HPDE6-E6E7 (cell line): Measurements from ENCODE around the gene SERINC5.
A peak's percentile ranks its signal among the peaks of the same experiment; 100 is the strongest.
"Not testable (repeated sequence)": the region's sequence is repeated elsewhere in the genome, so short reads cannot be mapped to it uniquely, and the experiment has no call there.

Experiments
- DNase-seq: peaks from one replicate; pipeline ENCODE4 v3.0.0; 2011; ENCODE audit warnings: missing footprints; ENCODE audit errors: extremely low spot score

SERINC5 gene

DNA sequence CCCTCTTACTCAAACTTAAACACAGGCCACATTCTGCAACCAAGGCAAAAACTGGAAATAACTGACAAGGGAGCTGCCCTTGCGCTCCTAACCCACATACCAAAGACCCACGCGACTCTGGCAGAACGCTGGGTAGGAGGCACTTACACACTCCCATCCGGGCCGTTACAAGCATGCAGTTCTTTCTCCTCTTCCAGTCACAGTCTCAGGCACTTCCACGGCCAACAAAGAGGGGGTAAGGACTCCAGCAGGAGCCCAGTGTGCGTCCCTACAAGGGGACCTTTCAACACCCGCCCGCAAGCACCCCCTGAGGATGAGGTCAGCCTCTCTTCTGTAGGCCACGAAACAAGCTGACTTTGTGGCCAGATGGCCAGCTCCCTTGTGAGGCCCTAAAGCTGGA, 57.4 kb downstream of the SERINC5 start:
- no peak for DNase-seq

DNA sequence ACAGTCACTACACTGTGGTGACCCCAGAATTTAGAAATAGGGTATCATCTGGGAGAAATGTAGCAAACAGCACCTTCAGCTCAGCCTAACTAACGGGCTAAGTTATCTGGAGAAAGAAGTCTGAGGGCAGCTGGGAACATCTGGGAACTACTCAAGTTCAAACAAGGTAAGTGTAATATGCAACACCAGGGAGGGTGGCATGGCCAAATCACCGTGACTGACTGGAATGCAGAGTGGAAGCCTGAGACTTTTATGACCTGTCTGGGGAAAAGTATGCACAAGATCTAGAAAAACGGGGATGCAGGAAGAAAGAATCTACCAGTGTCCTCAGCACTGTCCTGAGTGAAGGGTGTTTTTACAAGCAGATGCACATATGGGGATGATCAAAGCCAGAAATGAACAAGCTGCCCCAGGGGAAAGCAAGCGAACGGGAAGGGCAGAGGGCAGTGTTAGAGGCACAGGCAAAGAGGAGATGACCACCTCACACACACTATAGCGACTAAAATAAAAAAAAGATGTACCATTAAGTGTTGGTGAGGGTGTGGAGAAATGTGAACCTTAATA, 59.9 kb downstream of the SERINC5 start:
- DNase-seq, result no peak

DNA sequence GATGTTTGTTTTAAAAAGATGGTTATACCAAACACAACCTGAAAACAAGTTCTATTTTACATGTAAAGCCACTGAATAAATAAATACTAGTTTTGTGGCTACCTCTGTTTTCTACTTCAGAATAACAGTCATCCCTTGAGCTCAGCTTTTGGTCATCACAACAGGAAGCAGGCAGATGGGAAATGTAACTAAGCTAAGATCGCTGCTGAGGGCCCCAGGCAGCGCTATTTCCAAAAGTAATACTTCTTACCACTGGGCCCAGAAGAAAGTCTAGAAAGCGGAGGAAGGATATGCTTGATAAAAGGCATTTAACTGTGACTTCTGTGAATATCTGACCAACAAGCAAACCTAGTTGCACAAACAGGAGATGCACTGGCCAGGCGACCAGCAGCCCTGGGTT, 61.4 kb downstream of the SERINC5 start:
- DNase-seq, result no peak

DNA sequence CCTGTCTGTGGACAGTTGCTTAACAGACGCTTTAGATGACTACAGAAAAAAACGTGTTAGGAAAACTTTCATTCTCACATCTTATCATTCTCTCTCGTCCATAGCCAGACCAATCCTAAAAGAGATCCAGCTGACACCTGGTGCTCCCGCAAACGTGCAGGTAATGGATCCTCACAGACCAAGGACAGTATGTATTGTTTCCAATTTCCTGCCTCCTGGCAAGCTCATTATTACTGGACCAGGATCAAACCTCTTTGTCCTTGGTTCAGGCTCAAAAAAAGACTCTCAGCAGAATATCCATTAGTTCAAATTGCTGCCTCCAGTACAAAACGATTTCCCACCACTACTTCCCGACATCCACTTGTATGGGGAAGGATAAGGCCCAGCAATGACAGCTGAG, 62.4 kb downstream of the SERINC5 start:
- no peak for DNase-seq

DNA sequence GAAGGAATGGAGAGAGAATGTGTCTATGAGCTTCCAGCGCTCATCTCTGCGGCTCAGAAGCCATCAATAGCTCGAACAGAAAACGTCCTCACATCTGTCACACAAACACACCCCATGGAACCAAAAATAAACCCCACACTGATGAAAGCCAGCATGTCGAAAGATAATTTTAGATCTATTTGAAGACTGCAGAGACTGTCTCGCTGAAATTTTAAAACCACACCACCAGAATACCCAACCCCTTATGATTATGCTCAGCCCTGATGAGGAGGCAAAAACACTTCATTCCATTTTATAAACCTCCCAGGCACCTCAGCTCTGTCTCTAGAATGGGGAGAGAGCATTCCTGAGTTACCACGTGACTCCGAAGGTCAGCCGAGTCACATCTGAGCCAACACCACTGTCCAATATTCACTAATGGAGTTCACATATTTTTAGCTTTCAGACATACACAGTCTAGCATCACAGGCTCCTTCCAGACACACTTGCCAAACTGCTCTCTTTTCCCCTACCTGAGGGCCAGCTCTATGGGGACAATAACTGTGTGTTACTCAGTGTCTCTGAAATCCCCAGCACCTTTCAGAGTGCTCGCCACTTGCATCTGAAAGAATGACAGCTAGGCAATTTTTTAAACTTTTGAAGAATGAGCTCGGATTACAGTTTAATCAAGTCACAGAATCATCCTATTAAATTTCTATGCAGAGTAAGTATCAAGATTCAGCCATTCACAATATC, 63.2 kb downstream of the SERINC5 start:
- DNase-seq, result no peak

DNA sequence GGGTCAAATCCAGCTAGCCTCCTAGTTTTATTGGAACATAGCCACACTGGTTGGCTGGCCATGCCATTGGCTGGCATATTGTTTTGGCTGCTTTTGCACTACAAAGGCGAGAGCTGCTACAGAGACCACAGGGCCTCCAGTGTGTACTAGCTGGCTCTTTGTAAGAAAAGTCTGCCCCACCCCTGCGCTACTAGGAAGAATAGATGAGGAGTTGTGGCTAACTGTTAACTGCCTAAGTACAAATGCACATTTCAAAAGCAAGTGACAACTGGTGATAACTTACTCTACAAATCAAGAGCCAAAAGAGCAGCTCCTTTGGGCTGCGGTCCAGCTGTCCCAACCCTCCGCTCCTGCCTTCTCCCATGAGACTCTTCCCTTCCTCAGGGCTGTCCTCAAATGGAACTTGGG, 63.9 kb downstream of the SERINC5 start:
- DNase-seq, result no peak

DNA sequence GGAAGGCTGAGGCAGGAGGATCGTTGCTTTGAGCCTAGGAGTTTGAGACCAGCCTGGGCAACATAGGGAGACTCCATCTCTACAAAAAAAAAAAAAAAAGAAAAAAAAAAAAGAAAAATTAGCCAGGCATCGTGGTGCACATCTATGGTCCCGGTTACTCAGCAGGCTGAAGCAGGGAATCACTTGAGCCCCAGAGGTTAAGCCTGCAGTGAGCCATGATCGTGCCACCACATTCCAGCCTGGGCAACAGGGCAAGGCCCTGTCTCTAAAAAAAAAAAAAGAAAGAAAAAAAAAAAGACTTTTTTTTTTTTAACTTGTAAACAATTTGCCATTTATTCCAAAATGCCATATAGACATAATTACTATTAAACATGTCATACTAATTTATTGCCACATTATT, 64.5 kb downstream of the SERINC5 start:
- no peak for DNase-seq

DNA sequence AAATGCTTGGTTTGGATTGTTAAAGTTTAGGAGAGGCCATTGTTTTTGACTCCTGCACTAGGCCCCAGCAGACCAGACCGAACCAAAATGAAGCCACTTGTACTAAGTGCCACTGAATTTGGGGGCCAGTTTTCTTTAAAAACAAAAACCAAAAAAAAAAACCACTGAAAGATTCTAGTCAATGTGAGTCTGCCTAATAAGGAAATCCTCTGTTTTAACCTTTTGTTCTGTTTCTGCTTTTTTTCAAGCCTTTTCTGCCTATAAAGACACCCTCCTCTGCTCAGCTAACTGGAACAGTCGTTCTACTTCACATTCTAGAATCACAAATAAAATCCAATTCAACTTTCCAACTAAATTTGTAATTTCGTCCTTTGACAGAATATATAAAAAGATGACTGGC, 64.9 kb downstream of the SERINC5 start:
- no peak for DNase-seq

DNA sequence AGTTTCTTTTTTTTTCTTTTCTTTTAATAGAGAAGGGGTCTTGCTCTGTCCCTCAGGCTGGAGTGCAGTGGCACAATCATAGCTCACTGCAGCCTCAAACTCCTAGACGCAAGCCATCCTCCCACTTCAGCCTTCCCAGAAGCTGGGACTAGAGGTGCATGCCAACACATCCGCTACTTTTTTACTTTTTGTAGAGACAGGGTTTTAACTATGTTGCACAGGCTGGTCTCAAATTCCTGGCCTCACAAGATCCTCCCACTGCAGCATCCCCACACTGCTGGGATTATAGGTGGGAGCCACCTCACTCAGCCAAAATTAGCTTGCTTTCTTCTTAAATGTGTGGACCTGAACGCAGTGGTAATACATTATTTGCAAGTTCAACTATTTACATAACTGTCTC, 66.1 kb downstream of the SERINC5 start:
- no peak for DNase-seq

DNA sequence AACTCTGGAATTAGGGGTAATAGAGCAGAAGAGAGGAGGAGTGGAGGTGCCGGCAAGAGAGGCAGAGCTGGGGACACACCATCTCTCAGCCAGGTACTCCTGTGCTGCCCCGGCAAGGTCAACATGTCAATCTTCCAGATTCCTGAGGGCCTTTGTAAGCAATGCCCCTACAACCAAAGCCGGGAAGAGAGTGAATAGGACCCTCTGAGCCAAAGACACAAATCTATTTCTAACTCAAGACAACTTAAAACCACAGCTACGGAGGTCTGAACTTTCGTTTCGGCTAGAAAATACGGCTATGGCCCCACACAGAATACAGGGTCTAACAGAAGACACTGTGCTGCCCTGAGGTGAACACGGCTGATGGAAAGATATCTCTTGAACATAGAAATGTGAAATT, 66.6 kb downstream of the SERINC5 start:
- no peak for DNase-seq

DNA sequence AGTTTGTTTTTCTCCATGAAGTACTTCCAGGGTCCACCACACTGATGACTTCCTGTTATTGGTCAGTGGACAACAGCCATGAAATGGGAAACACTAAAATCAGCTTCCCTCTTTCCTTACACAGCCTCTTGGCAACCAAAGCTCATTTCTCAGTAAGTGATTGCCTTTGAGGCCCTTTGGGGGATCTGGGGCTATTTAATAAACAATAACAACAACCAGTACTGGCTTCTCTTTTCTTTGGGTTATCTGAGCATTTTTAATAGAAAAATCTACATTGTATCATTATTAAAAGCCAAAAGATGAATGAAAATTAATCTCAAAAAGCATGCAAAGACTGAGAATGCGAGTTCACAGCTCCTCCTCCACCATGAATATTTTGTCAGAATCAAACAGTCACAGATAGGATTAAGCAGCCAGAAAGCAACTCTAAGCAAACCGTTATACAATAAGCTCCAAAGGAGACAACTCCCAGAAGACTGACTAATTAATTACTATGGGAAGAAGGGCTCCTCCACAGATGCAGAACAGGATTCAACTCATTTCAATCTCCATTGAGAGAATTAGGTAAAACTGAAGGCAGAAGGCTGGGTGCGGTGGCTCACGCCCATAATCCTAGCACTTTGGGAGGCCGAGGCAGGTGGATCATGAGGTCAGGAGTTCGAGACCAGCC, 68.3 kb downstream of the SERINC5 start:
- DNase-seq, result no peak

DNA sequence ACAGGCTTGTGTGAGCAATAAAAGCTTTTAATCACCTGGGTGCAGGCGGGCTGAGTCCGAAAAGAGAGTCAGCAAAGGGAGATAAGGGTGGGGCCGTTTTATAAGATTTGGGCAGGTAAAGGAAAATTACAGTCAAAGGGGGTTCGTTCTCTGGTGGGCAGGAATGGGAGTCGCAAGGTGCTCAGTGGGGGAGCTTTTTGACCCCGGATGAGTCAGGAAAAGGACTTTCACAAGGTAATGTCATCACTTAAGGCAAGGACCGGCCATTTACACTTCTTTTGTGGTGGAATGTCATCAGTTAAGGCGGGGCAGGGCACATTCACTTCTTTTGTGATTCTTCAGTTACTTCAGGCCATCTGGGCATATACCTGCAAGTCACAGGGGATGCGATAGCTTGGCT, 70.3 kb downstream of the SERINC5 start:
- DNase-seq, result not testable (repeated sequence)

DNA sequence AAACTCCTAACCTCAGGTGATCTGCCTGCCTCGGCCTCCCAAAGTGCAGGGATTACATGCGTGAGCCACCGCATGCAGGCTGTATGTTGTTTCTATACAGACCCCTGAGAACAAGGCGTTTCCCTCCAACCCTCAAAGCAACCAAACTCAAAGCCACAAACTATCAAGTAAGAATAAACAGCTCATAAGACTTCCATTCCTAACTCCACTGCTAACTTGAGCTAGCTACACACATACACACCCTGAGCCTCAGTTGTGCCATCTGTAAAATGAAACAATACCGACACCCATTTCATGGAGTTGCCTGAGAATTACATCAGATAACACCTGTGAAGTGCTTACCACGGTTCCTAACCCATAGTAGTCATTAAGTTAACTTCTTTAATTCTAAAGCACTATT, 70.8 kb downstream of the SERINC5 start:
- DNase-seq, result no peak

DNA sequence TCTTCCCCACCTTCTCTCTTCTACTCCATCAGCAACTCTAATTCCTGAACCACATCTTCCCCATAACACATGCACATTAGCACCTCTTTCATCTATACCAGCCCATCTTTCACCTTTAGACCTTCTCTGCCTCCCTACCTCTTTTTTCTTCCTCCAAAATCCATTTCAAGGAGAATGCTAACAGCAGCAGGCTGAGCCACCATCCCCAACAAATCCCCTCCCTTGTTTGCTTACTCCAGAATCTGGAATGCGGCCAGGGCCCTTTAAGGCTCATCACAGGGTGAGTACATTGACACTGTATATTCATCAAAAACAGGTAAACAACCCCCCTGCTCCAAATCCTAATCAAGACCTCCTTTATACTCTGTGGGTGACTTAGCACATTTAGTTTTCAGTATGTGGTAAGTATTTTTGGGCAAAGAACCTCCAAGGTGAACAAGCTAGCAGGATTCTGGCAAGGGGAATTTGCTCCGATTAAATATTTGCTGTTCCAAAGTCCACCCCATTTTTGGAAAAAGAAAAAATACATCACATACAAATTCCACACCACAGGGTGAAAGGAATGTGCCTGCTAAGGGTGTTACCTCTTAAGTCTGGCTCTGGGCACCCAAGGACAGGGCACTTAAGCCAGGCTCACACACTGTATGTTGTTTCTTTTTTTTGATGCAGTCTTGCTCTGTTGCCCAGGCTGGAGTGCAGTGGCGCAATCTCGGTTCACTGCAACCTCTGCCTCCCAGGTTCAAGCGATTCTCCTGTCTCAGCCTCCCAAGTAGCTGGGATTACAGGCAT, 71.4 kb downstream of the SERINC5 start:
- no peak for DNase-seq

DNA sequence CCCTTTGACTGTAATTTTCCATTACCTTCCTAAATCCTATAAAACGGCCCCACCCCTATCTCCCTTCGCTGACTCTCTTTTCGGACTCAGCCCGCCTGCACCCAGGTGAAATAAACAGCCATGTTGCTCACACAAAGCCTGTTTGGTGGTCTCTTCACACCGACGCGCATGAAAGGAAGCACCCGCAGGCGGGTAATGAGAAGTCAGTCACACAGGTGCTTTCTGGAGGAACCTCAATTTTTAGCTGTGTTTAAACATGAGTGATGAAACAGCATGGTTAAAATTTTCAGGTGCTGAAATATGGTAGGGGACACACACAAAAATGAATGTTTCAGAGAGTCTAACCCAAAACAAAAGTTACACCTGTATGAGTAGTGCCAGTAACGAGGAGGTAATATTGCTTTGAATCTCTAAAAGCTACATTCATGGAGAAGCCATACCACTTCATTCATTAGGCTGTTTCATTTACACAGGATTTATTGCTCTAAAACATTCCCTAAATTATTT, 72.1 kb downstream of the SERINC5 start:
- not testable (repeated sequence) for DNase-seq

DNA sequence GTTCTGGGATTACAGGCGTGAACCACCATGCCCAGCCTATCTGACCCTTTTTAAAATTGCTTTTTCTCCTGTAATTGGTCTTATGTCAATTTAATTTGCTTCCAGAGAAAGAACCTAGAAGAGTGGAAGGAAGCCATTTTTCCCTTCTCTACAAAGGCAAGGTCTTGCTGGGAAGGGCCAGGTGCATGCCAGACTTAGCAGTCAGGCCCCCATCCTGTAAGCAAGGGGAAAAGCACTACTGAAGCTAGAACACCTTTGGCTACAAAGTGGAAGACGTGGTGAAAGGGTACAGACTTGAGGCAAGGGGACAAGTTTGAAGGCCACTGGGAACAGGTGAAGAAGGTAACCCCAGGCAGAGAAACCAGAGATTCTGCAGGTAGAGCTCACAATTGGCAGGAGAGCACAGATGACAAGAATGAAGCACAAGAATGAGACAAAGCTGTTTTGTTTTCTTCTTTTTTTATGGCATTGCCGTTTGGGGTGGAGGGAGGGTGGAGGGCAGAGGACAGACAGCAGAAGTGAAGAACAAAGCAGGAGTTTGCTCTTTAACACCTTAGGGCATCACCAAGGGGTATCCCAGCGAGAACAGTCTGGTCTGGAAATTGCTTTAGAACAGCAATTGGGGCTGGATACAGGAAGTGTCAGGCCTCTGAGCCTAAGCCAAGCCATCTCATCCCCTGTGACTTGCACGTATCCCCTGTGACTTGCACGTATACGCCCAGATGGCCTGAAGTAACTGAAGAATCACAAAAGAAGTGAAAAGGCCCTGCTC, 72.9 kb downstream of the SERINC5 start:
- DNase-seq, result no peak

DNA sequence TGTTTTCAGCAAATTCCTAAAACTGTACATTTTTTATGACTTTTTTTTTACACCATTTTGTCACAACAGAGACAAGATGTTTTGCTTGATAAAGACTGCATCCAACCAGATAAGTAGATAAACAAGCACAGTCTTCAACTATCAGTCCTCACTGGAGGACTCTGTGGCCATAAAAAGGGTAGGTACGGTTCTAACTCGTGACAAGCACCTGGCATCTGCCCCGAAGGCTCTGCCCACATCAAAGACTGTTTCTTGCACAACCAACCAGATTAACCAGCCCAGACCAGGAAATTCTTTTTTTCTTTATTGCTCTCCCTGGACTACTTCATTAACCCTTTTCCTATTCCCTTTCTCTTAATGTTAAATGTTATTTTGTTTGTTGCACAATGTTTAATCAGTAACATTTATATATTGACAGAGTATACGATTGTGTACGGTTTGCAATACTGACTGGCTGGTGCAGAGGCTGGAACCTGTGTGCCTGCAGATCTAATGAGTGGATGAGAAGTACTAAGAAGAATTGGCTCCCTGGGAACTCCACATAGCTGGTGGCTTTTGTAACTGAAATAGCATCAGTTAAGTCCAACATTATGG, 74.1 kb downstream of the SERINC5 start:
- peak; percentile 49 for DNase-seq

DNA sequence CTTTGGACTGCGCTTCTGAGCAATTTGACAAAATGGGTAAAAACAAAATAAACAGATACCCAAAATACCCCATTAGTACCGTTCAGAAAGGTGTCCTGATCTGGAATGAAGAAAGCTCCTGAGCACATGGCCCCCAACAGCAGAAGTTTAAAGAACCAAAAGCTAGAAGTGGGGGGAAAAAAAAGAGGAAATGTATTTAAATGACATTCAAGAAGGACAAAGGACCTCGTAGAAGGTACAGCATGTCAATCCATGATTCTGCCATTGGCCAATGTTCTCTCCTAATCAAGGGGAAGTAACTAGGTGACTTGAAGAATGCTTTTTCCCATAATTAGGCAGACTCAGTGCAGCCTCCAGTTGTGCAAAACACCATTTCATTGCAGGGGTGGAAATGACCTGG, 78.6 kb downstream of the SERINC5 start:
- no peak for DNase-seq

DNA sequence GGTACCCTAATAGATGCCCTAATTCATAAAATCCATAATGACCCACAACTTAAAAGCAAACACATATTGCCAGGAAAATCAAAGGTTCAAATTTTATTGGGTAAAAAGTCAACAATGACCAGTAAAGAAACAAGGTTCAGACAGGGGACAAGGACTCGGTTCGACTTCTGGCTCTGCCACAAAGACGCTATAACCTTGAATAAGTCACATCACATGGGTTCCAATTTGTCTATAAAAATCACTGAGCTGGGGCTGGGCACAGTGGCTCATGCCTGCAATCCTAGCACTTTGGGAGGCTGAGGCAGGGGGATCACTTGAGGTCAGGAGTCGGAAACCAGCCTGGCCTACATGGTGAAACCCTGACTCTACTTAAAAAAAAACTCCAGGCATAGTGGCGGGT, 80.5 kb downstream of the SERINC5 start:
- DNase-seq, result no peak

DNA sequence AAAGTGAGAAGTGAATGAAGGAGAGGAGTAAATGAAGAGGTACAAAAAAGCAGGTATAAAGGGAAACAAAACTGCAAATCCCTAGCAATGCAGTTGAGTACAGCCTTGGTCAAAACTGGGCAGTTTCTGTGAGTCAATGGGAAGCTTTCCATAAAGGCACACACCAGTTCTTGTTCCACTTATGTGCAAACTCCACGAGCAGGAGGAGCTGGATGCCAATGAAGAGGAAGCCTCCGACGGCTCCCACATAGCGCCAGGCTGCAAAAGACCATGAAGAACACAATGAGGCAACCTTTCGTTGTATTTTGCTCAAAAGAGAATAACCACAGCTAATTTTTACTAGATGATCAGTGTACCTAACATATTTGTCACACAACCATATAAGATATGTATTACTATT, 81.1 kb downstream of the SERINC5 start:
- DNase-seq, result no peak

DNA sequence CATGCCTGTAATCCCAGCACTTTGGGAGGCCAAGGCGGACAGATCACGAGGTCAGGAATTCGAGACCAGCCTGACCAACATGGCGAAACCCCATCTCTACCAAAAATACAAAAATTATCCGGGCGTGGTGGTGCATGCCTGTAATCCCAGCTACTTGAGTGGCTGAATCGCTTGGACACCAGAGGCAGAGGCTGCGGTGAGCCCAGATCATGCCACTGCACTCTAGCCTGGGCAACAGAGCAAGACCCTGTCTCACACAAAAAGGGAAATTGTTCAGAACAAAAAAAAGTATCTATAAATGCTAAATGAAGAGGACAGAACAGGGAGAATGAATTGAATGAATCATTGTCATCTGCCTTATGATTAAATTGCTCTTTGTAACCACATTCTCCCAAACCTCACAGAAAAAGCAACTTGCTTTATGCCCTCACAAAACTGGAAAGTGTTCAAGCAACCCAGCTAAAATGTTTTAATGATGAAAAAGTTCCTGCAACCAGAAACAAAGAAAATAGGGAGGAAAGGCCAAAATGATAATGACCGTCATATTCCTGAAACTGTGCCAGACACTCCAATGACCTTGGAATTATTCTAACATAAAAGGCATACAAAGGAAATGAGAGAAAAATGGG, 83.7 kb downstream of the SERINC5 start:
- no peak for DNase-seq
